Measurements from ENCODE around the gene CYP4F8.
"Not testable (repeated sequence)": the region's sequence is repeated elsewhere in the genome, so short reads cannot be mapped to it uniquely, and the experiment has no call there.

- not testable (repeated sequence) for TF ChIP-seq CTCF (IDR thresholded peaks at IDR 0.05; ENCODE audit: low read depth, low read length); EZH2phosphoT487 (IDR thresholded peaks at IDR 0.05; ENCODE audit: low read depth)
Measured at GRCh38 chr19:15607978-15608925, 6.8 kb upstream of the CYP4F8 start.

Measured in OCI-LY3 (cell line).